Memory B cell (primary cell): ENCODE measurements around the gene CKS1B.

Experiments
- ATAC-seq: fragments of 150-1000 bp; cut with Tn5 transposase; 2 replicates; pipeline ENCODE4 v1.10.0; 2021; ENCODE audit warnings: low read depth, mild to moderate bottlenecking, moderate library complexity
- DNase-seq, 2 donors: peaks; one replicate each; pipeline ENCODE4 v3.0.0; 2022; ENCODE audit warnings: low spot score in 2 of 2
- H3K27ac Mint-ChIP-seq: one replicate; pipeline ENCODE4 v1.8.0; 2022; ENCODE audit warnings: mild to moderate bottlenecking, moderate library complexity, mixed read lengths
- H3K27me3 Mint-ChIP-seq: one replicate; pipeline ENCODE4 v1.8.0; 2022; ENCODE audit warnings: mixed read lengths
- H3K36me3 Mint-ChIP-seq: one replicate; pipeline ENCODE4 v1.8.0; 2022; ENCODE audit warnings: mild to moderate bottlenecking, mixed read lengths
- H3K4me1 Mint-ChIP-seq: one replicate; pipeline ENCODE4 v1.8.0; 2022; ENCODE audit warnings: mixed read lengths
- H3K4me3 Mint-ChIP-seq: one replicate; pipeline ENCODE4 v1.8.0; 2022; ENCODE audit warnings: mild to moderate bottlenecking, moderate library complexity, mixed read lengths
- H3K9me3 Mint-ChIP-seq: one replicate; pipeline ENCODE4 v1.8.0; 2022; ENCODE audit warnings: mixed read lengths

Gene CKS1B

DNA sequence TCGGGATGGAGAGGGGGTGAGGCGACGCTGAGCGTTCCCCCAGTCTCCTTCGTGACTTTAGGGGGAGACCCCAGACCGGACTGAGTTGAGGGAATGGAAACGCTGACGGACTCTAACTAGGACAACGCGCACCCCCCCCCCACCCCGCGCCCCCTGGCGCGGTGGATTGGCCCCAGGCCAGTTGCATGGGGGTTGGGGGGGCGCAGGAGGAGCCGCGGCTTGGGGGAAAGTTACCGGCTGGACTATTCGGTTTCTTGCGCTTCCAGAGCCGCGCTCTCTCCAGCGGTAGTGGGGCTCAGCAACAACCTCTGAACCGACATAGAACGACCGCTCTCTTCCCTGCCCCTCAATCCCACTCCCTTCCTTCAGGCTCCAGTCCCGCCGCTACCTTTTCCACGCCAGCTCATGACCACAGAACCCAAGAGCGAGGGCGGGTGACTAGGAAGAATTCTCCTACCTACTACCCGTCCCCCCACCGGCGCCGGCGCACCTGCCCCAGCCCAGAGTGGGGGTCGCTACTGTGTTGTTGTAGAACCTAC lies 28.8 kb downstream of the CKS1B start:
- peak overlapping the region; percentile 88 for H3K27ac Mint-ChIP-seq
- H3K27me3 Mint-ChIP-seq, result no peaks in the 10 kb centered on the region
- peak overlapping the region; percentile 99 for H3K4me3 Mint-ChIP-seq
- H3K4me1 Mint-ChIP-seq, result peaks cover 43% of the 10 kb centered on the region
- H3K9me3 Mint-ChIP-seq, result no peaks in the 10 kb centered on the region
- no peak for ATAC-seq
- DNase-seq, result no peak
- H3K36me3 Mint-ChIP-seq, result no peaks in the 10 kb centered on the region

DNA sequence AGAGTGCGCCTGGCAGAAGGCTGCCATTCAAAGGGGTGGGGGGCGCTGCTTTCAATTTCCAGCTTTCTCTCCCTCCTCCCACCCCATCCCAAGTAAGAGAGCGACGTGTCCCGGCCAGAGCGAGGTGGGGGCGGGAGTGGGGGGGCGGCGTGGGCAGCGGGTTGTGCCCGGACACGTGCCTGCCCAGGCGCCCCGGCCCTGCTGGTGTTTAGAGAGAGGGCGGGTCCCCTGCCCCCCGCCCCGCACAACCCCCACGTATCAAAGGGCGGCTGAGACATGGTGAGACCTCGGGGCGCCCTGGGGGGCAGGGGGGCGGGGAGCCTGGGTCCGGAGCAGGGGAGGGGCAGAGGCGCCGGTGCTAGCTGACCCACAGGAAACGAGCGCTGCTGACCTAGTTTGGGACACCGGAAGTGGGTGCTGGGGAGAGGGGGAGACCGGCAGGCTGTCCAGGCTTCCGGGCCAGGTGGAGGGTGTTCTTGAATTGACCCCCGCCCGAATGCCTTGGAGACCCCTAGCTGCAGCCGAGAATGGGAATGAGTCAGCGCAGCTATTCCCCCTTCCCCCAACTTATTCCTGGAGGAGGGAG lies 29.4 kb downstream of the CKS1B start:
- peaks cover 1% of the 10 kb centered on the region for H3K36me3 Mint-ChIP-seq
- DNase-seq (no peak), ATAC-seq (no peak)
- H3K9me3 Mint-ChIP-seq, result no peaks in the 10 kb centered on the region
- no peaks in the 10 kb centered on the region for H3K27me3 Mint-ChIP-seq
- peak overlapping the region; percentile 99 for H3K4me3 Mint-ChIP-seq
- H3K4me1 Mint-ChIP-seq, result peaks cover 44% of the 10 kb centered on the region
- H3K27ac Mint-ChIP-seq, result peak overlapping the region; percentile 88

DNA sequence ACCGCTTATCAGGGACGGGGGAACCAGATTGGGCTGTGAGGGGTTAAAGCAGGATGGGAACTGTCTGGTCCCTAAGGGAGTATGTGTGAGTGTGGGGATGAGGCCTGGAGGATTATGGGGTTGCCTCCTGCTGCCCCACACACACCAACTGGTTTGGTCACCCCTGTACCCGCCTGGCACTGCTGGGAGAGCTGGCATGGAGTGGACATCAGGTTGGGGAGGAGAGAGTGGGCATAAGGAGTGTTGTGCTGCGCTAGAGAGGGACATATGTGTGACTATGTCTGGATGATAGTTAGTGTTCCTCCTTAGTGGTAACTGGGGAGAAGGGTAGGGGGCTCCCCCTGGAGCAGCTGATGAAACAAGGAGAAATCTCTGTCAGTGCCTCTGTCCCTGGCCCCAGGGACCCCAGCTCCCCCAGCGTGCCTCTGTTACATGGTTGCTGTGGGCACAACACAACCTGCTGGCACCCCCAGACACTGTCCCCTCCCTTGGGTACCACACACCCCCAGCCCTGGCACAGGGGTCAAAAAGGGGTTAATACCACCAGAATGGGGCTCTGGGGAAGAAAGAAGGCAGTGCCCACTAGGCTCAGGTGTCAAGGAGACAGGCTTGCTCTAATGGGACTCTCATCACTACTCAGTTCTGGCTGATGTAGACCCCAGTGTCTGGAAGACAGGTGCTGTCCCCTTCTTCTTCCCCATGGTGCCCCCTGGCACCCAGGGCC lies 30.0 kb downstream of the CKS1B start:
- ATAC-seq (no peak), DNase-seq (no peak)
- peak overlapping the region; percentile 99 for H3K4me3 Mint-ChIP-seq
- H3K27me3 Mint-ChIP-seq, result no peaks in the 10 kb centered on the region
- H3K27ac Mint-ChIP-seq, result peak overlapping the region; percentile 88
- H3K9me3 Mint-ChIP-seq, result no peaks in the 10 kb centered on the region
- H3K4me1 Mint-ChIP-seq, result peaks cover 43% of the 10 kb centered on the region
- peaks cover 2% of the 10 kb centered on the region for H3K36me3 Mint-ChIP-seq

DNA sequence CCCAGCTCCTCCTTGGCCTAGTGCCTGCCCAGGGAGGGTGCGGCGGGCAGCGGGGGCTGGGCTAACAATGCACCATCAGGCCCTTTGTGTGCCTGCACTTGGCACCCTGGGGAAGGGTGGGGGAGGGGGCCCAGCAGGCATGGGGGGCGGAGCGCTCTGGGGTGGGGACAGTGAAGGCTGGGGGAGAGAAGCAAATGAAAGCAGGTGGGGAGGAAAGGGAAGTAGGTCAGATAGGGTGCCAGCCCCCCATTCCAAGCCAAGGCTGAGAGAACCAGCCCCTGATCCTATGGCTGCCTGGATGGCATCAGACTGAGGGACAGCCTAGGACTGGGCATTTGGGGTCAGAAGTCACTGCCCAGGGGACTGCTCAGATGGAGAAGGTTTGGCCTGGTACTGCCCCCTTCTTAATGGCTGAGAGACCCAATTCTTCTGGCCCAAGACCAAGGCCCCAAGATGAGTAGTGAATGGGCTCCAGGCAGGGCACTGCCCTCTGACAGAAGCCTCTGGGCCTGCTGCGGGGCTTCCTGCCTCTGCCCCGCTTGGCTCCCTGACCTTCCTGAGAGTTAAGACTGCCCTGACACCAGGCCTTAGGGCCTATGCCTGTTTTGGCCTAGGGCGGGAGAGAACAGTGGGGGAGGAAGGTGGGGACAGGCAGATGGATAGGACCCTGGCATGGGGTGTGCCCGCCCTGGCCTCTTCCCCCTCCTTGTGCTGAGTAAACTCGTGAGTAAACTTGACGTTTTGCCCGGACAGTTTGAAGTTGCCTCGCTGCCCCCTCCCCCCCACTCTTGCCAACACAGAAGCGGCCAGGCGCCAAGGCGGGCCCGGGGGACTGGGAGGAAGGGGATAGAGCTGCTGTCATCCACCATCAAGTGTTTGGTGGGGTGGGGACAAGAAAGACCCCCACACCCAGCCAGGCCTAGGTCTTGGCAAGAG lies 30.9 kb downstream of the CKS1B start:
- H3K36me3 Mint-ChIP-seq, result peaks cover 7% of the 10 kb centered on the region
- peaks cover 46% of the 10 kb centered on the region for H3K4me1 Mint-ChIP-seq
- no peaks in the 10 kb centered on the region for H3K9me3 Mint-ChIP-seq
- ATAC-seq, result peak; percentile 27
- peak in 1 of 2 donors; percentile 51 for DNase-seq
- H3K27me3 Mint-ChIP-seq, result no peaks in the 10 kb centered on the region
- peak overlapping the region; percentile 88 for H3K27ac Mint-ChIP-seq
- H3K4me3 Mint-ChIP-seq, result peak overlapping the region; percentile 99

DNA sequence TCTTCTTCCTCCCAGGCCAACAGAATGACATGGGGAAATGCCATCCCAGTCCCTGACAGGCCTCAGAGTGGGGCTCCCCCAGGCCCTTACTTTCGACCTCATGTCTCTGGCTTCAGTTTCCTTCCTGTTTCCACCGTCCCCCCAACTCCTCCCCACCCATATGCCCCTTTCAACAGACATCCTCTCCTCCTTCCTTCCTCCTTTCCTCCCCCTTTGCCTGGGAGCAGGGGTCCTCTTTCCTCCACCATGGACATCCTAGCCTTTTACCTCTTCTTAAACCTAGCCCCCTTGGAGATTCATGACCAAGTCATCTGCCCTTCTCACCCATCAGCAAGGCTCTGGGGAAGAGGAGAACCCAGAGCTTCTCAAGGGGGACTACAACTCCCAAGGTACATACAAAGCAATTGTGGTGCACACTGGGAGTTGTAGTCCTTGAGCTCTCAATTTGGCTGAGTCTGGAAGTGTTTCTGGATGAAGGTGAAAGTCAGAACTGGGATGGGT lies 32.2 kb downstream of the CKS1B start:
- H3K36me3 Mint-ChIP-seq, result peaks cover 7% of the 10 kb centered on the region
- no peak for DNase-seq
- H3K4me3 Mint-ChIP-seq, result peak overlapping the region; percentile 72
- peak; percentile 28 for ATAC-seq
- peaks cover 52% of the 10 kb centered on the region for H3K4me1 Mint-ChIP-seq
- no peaks in the 10 kb centered on the region for H3K9me3 Mint-ChIP-seq
- peak overlapping the region; percentile 88 for H3K27ac Mint-ChIP-seq
- H3K27me3 Mint-ChIP-seq, result no peaks in the 10 kb centered on the region

DNA sequence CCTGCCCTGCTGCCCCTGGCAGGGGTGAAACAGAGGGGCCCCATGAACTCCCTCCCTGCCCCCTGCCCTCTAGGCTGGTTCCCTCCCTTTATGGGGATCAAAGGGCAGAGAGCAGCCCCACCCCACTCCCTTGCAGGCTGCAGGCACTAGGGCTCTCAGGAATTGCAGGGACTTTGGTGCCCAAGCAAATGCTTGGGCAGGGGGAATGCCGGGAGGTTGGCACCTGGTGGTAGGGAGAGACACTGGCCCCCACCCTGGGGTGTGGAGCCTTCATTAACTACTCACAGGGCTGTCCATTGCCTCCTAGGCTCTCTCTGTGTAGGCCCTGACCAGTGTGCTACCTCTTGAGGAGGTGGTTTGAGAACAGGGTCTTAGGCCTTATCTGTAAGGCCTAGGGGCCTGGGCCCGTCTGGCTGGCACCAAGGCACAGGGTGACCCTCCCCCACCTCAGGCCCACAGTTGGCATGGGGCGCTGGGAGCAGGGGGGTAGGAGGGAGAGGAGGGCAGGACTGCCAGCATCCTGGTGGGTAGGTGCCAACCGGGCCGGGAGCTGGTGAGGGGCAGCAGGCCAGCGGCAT lies 32.9 kb downstream of the CKS1B start:
- Mint-ChIP-seq H3K36me3 (peaks cover 7% of the 10 kb centered on the region), H3K4me1 (peaks cover 56% of the 10 kb centered on the region), H3K27ac (no peak overlapping the region), H3K27me3 (no peaks in the 10 kb centered on the region), H3K9me3 (no peaks in the 10 kb centered on the region), H3K4me3 (no peak overlapping the region)
- DNase-seq (no peak), ATAC-seq (no peak)

DNA sequence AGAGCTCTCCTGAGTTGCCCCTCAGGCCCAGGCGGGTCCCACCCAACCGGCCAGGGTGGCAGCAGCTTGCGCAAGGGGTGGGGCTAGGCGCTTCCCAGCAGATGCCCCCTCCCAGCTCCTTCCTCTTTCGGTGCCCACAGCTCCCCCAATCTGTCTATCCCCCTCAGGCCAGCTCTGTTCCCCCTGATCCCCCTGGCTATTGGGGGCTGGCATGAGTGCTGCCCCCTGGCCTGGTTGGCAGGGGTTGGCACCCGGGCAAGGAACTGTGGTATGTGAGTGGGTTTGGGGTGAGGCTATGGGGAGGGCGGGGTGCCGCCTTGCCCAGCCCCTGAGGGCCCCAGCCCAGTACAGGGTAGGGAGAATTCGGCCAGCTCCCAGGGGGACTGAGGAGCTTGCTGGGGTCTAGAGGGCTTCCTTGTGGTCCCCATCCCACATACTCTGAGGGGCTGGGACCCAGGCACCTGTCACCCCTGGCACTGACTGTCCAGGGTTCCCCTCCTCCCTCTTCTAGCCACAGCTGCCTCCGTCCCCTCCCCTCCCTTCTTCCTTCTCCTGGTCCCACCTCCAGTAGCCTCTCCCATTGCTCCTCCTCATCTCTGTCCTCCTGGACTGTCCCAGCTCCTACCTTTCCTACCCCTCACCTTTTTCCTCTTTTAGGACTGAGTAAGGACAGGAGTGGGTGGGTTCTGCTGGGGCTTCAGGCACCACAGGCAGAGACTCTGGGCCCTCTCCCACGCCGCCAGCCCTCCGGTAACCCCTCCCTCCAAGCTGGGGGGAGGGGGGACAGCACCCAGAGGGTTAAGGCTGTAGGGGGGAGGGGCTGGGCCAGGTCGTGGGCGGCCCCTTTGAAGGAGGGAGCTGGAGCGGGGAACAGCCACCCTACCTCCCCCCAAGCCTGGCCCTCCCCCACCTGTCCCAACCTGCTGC lies 33.8 kb downstream of the CKS1B start:
- H3K4me1 Mint-ChIP-seq, result peaks cover 63% of the 10 kb centered on the region
- H3K27ac Mint-ChIP-seq, result no peak overlapping the region
- DNase-seq (no peak), ATAC-seq (no peak)
- no peak overlapping the region for H3K4me3 Mint-ChIP-seq
- peaks cover 7% of the 10 kb centered on the region for H3K36me3 Mint-ChIP-seq
- no peaks in the 10 kb centered on the region for H3K9me3 Mint-ChIP-seq
- no peaks in the 10 kb centered on the region for H3K27me3 Mint-ChIP-seq

DNA sequence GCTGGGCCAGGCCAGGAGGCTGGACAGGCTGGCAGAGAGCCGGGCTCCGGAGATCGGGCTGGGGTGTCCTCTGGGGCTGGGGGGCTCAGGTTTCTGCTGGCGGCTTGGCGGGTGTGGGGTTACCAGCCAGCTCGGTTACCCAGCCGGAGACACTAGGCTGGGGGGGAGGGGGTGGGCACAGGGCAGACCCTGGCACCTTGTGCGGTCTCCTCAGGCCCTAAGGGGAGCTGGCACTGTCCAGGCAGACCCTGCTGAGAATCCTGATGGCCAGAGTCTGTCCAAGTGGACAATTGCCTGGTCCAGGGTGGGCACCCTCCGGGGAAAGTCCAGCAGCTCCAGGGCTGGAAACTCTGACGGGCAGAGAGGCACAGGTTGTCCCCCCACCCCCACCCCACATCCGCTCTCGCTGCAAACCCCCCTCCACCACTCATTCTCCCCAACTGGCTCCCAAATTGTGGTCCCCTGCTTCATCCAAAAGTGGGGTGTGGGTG lies 34.8 kb downstream of the CKS1B start:
- H3K27me3 Mint-ChIP-seq, result no peaks in the 10 kb centered on the region
- H3K4me1 Mint-ChIP-seq, result peaks cover 66% of the 10 kb centered on the region
- ATAC-seq (no peak), DNase-seq (no peak)
- no peaks in the 10 kb centered on the region for H3K9me3 Mint-ChIP-seq
- H3K27ac Mint-ChIP-seq, result no peak overlapping the region
- peak overlapping the region; percentile 44 for H3K4me3 Mint-ChIP-seq
- H3K36me3 Mint-ChIP-seq, result peaks cover 7% of the 10 kb centered on the region

DNA sequence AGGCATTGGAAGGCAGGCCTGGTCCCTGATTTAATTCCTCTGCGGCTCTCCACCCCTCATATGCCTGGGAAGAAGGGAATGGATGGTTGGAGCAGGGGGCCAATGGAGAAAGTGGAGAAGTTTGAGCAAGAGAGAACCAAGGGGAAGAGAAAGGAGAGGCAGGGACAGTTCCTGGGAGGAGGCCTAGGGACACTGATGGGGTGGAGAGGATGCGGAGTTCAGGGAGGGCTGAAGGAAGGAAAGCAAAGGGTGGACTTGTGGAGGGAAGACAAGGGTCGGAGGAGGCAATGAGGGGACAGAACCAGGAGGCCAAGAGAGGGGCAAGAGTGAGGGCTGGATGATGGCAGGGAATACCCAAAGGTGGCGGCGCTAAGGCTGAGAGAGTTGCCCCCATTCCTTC lies 35.3 kb downstream of the CKS1B start:
- no peaks in the 10 kb centered on the region for H3K27me3 Mint-ChIP-seq
- peaks cover 7% of the 10 kb centered on the region for H3K36me3 Mint-ChIP-seq
- H3K27ac Mint-ChIP-seq, result no peak overlapping the region
- H3K4me3 Mint-ChIP-seq, result peak overlapping the region; percentile 44
- peaks cover 64% of the 10 kb centered on the region for H3K4me1 Mint-ChIP-seq
- no peak for ATAC-seq
- no peak for DNase-seq
- no peaks in the 10 kb centered on the region for H3K9me3 Mint-ChIP-seq

DNA sequence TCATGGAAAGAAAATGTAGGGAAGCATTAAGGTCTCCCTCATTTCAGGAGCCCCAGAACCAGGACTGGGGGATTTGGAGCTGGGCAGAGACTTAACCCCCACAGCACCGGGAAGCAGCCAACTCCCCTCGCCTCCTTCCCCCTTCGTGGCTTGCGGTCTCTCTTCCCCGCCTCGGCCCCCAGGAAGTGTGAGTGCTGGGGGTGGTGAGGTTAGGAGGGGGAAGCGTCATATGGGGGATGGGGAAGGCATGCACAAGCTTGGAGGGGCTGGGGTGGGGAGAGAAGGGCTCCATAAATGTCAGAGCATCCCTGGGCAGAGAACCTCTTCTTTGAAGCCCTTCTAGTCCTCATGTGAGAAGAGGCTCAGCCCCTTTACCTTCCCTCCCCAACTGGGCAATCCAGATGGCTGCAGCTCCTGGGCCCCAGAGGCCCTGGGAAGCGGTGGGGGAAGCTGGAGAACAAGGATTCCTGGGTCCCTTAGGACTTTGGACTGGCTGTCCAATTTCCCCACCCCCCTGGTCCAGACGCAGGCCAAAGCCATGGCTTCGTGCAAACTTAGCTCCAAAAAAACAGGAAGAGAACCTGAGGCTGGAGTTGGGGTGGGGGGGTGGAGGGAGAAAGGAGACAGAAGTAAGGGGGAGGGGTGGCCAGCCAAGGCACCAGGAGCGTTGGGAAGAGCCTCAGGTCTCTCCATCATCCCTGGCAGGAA lies 35.9 kb downstream of the CKS1B start:
- Mint-ChIP-seq H3K27ac (peak overlapping the region; percentile 4), H3K4me1 (peaks cover 61% of the 10 kb centered on the region), H3K9me3 (no peaks in the 10 kb centered on the region), H3K27me3 (no peaks in the 10 kb centered on the region), H3K4me3 (peak overlapping the region; percentile 27), H3K36me3 (peaks cover 7% of the 10 kb centered on the region)
- no peak for ATAC-seq
- no peak for DNase-seq

DNA sequence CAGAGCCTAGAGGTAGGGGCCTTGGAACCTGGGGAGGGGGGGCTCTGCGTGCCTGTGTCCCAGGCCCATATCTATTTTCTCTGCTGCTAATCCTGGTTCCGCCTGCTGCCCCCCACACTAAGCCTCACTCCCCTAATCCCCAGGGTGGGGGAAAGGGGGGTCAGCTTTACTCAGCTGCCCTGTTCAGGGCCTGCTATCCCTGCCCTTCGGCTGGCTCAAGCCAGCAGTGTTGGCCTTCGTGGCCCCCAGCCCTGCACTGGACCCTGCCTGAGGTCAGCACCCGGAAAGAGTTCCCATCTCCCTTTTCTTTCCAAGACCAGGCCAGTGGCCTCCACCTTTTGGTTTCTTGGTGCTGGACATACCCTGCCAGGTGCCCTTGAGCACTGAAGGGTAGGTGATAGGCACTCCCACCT lies 36.5 kb downstream of the CKS1B start:
- Mint-ChIP-seq H3K27me3 (no peaks in the 10 kb centered on the region), H3K4me1 (peaks cover 63% of the 10 kb centered on the region), H3K9me3 (no peaks in the 10 kb centered on the region), H3K4me3 (no peak overlapping the region), H3K27ac (no peak overlapping the region), H3K36me3 (peaks cover 7% of the 10 kb centered on the region)
- DNase-seq (no peak), ATAC-seq (no peak)

DNA sequence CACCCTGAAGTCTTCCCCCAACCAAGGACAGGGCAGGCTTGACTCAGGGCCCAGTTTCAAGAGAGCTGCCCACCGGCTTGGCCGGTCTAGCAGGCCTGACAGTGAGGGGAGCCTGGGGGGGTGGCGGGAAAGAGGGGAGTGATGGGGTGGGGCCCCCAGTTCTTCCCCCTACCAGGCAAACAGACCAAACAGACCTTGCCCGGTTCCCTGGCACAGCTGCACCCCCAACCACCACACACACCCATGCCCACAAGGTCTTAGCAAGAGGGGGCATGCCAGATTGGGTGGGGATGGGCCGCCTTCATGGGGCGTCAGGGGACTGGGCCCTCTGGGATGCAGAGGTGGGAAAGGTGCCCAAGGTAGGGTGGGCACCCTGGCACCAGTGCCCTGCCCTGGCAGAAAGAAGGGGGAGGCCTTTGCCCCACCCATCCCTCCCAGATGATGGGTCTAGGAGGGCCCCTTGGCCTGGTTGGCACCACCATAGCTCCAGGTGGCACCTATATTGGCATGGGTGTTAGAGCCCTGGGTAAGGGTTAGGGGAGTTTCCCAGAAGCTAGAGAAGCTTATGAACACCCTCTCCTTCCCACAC lies 37.0 kb downstream of the CKS1B start:
- H3K36me3 Mint-ChIP-seq, result peaks cover 7% of the 10 kb centered on the region
- peaks cover 63% of the 10 kb centered on the region for H3K4me1 Mint-ChIP-seq

More for the DNA sequence above, 37.0 kb downstream of the CKS1B start:
- DNase-seq (no peak), ATAC-seq (no peak)
- H3K27ac Mint-ChIP-seq, result no peak overlapping the region
- H3K4me3 Mint-ChIP-seq, result no peak overlapping the region
- H3K27me3 Mint-ChIP-seq, result no peaks in the 10 kb centered on the region
- H3K9me3 Mint-ChIP-seq, result no peaks in the 10 kb centered on the region
